ENCODE measurements around the gene POU2AF2.
"Not testable (repeated sequence)": the region's sequence is repeated elsewhere in the genome, so short reads cannot be mapped to it uniquely, and the experiment has no call there.

Gene POU2AF2

GRCh38 chr11:111305162-111305802 lies 59.8 kb downstream of the POU2AF2 start:
- no peak for DNase-seq

GRCh38 chr11:111305876-111306275 lies 60.4 kb downstream of the POU2AF2 start:
- DNase-seq, result no peak

- no peak for DNase-seq
Observed at GRCh38 chr11:111306321-111306720, 60.8 kb downstream of the POU2AF2 start.

GRCh38 chr11:111307472-111308108 lies 62.1 kb downstream of the POU2AF2 start:
- no peak for DNase-seq

GRCh38 chr11:111308140-111308539 lies 62.6 kb downstream of the POU2AF2 start:
- DNase-seq, result no peak

GRCh38 chr11:111309215-111309915 lies 63.8 kb downstream of the POU2AF2 start:
- no peak for DNase-seq

GRCh38 chr11:111310088-111310487 lies 64.6 kb downstream of the POU2AF2 start:
- DNase-seq, result no peak

- DNase-seq, result no peak
Observed at GRCh38 chr11:111310723-111311122, 65.2 kb downstream of the POU2AF2 start.

- DNase-seq, result no peak
Observed at GRCh38 chr11:111312076-111312475, 66.6 kb downstream of the POU2AF2 start.

- DNase-seq, result no peak
Observed at GRCh38 chr11:111319296-111319695, 73.8 kb downstream of the POU2AF2 start.

GRCh38 chr11:111320199-111320598 lies 74.7 kb downstream of the POU2AF2 start:
- DNase-seq, result not testable (repeated sequence)

- DNase-seq, result no peak
Observed at GRCh38 chr11:111320728-111321568, 75.4 kb downstream of the POU2AF2 start.

- no peak for DNase-seq
Observed at GRCh38 chr11:111322534-111322933, 77.0 kb downstream of the POU2AF2 start.

- DNase-seq, result no peak
Observed at GRCh38 chr11:111324277-111324720, 78.8 kb downstream of the POU2AF2 start.

- DNase-seq, result no peak
Observed at GRCh38 chr11:111325259-111325658, 79.7 kb downstream of the POU2AF2 start.

- no peak for DNase-seq
Observed at GRCh38 chr11:111326824-111327223, 81.3 kb downstream of the POU2AF2 start.

GRCh38 chr11:111327908-111328624 lies 82.5 kb downstream of the POU2AF2 start:
- no peak for DNase-seq

GRCh38 chr11:111329306-111330204 lies 84.0 kb downstream of the POU2AF2 start:
- no peak for DNase-seq

- no peak for DNase-seq
Observed at GRCh38 chr11:111330234-111330893, 84.8 kb downstream of the POU2AF2 start.

- DNase-seq, result no peak
Observed at GRCh38 chr11:111331711-111332479, 86.4 kb downstream of the POU2AF2 start.

Measured in right forelimb (tissue), 1 donor.